ENCODE measurements around the gene SLC2A6. TPM values are rescaled to one million over a fixed set of nuclear protein-coding genes. Genes with fewer than 3 reads are reported as not detected.

The SLC2A6 gene
- total and polyA plus RNA-seq, 2 of the 8 experiments (the other 6 are each of a cell fraction or from before 2014, with no cell fraction given), result 16.6 to 17.8 TPM

GRCh38 chr9:133525677-133526076 lies 46.8 kb upstream of the SLC2A6 start:
- Histone ChIP-seq H2AFZ (ENCODE audit: low read length) (no peak overlapping the region), H2BK5ac (ENCODE audit: low read depth, low read length) (peak overlapping the region; percentile 84; the same call in 1 of the 2 replicates), H2BK15ac (ENCODE audit: low read length) (no peak overlapping the region), H3K4ac (replicated peaks; ENCODE audit: insufficient read length, low read depth, low read length) (no peak overlapping the region), H3K56ac (replicated peaks; ENCODE audit: insufficient read length, low read depth, low read length) (no peak overlapping the region), H3K18ac (ENCODE audit: extremely low read depth, low read length) (no peak overlapping the region), H3K23me2 (ENCODE audit: low read depth, low read length) (no peaks in the 10 kb centered on the region; the same call in 1 of the 2 replicates), H3K79me1 (ENCODE audit: low read depth, low read length) (no peaks in the 10 kb centered on the region), H3K36me3 (ENCODE audit: control insufficient read depth in 2 of 4, insufficient read depth in 4 of 4, low read length in 3 of 4) (no peaks in the 10 kb centered on the region), H2AK5ac (ENCODE audit: low read depth, low read length) (no peak overlapping the region), H3K4me1 (replicated peaks in 1 of 4; ENCODE audit: control insufficient read depth in 3 of 4, insufficient read depth in 4 of 4, low read length in 3 of 4) (peaks cover 4 to 33% (median 30%) of the 10 kb centered on the region in 4 experiments), H3K9ac (replicated peaks in 1 of 4; ENCODE audit: extremely low read depth in 1 of 4, low read depth in 3 of 4, low read length in 3 of 4) (no peak overlapping the region), H3K14ac (ENCODE audit: insufficient read length) (no peak overlapping the region), H3K27me3 (replicated peaks in 1 of 4; ENCODE audit: control insufficient read depth in 3 of 4, extremely low read depth in 1 of 4, insufficient read depth in 3 of 4, low read length in 3 of 4) (peaks cover 0 to 5% (median 2%) of the 10 kb centered on the region in 4 experiments; a peak in 4 of 7 replicates), H4K20me1 (replicated peaks in 1 of 2; ENCODE audit: control insufficient read depth in 1 of 2, insufficient read depth in 2 of 2, low read length in 2 of 2) (no peaks in the 10 kb centered on the region), H2BK120ac (replicated peaks; ENCODE audit: low read depth, low read length) (peak overlapping the region; percentile 77), H4K8ac (ENCODE audit: extremely low read depth, insufficient read depth, low read length) (no peak overlapping the region), H3K27ac (ENCODE audit: low read depth, low read length) (no peak overlapping the region), H3K79me2 (ENCODE audit: control insufficient read depth in 1 of 2, insufficient read depth in 2 of 2, low read length in 2 of 2) (no peaks in the 10 kb centered on the region), H3K4me2 (ENCODE audit: insufficient read depth in 1 of 2, low read depth in 2 of 2, low read length in 2 of 2) (no peak overlapping the region; a peak in 1 of 4 replicates), H2BK20ac (ENCODE audit: low read length) (no peak overlapping the region), H4K91ac (replicated peaks; ENCODE audit: insufficient read length, low read length) (no peak overlapping the region), H2BK12ac (ENCODE audit: low read depth, low read length) (peak overlapping the region; percentile 94), H4K5ac (ENCODE audit: insufficient read length, low read depth, low read length) (no peak overlapping the region), H3K9me3 (ENCODE audit: insufficient read depth in 2 of 2, low read depth in 1 of 2, low read length in 1 of 2) (no peaks in the 10 kb centered on the region), H3K23ac (ENCODE audit: insufficient read length) (no peak overlapping the region), H3K4me3 (ENCODE audit: extremely low read depth in 1 of 4, insufficient read depth in 2 of 4, low read depth in 3 of 4, low read length in 4 of 4) (no peak overlapping the region)
- FAIRE-seq (no peak), DNase-seq (ENCODE audit: low read depth in 1 of 2, low spot score in 2 of 2) (no peak)
- ChIA-PET CTCF (ENCODE audit: partially characterized antibody) (interaction anchor here (0.9 to 2.7 kb wide), 9 partner anchors 8 to 201 kb away, joined by 3 to 14 read pairs (median 4); partner anchors contain the start of gene ADAMTSL2), POLR2A (ENCODE audit: partially characterized antibody) (interaction anchor here (0.9 to 2.0 kb wide), 2 partner anchors 8 to 35 kb away, joined by 3 to 9 read pairs; no protein-coding TSS in a partner anchor)
- WGBS, 2 experiments (ENCODE audit: extremely low coverage in 1 of 2, insufficient coverage in 1 of 2, insufficient read length in 1 of 2, insufficient replicate concordance in 2 of 2, low coverage in 1 of 2, low lambda C conversion rate in 2 of 2, missing lambda C conversion rate in 1 of 2), result 69% methylated on average over 8 of the region's 8 CpGs; no CpG with 5 or more reads in 1 of the 2 experiments
- TF ChIP-seq JUND (IDR thresholded peaks at IDR 0.05; ENCODE audit: low read length) (no peak), KDM5A (IDR thresholded peaks at IDR 0.05; ENCODE audit: low read length) (no peak), BCL11A (IDR thresholded peaks at IDR 0.05; ENCODE audit: low read depth in 2 of 2, low read length in 2 of 2) (no peak), ASH2L (IDR thresholded peaks at IDR 0.05; ENCODE audit: low read length) (no peak), SAP30 (IDR thresholded peaks at IDR 0.05; ENCODE audit: insufficient read depth, insufficient replicate concordance, low read length) (no peak), CEBPB (IDR thresholded peaks at IDR 0.05; ENCODE audit: low read depth, low read length) (no peak), HDAC2 (IDR thresholded peaks at IDR 0.05; ENCODE audit: borderline replicate concordance in 1 of 2, low read depth in 2 of 2, low read length in 2 of 2) (no peak), BRCA1 (IDR thresholded peaks at IDR 0.05; ENCODE audit: low read depth, low read length) (no peak), NRF1 (IDR thresholded peaks at IDR 0.05; ENCODE audit: low read depth, low read length) (no peak), RAD21 (IDR thresholded peaks at IDR 0.05 in 1 of 2, conservative IDR thresholded peaks at IDR 0.05 in 1 of 2; ENCODE audit: low read depth in 2 of 2, low read length in 2 of 2) (peak in 1 of 2 experiments; percentile 13; a peak in 1 of 4 replicates), GTF2F1 (IDR thresholded peaks at IDR 0.05; ENCODE audit: borderline replicate concordance, low read depth, low read length) (no peak), SIRT6 (IDR thresholded peaks at IDR 0.05; ENCODE audit: low read length) (no peak), SUZ12 (IDR thresholded peaks at IDR 0.05; ENCODE audit: low read length) (no peak), CBX8 (IDR thresholded peaks at IDR 0.05; ENCODE audit: borderline replicate concordance, low read depth, low read length) (no peak)
